Thymus (tissue), 11 donors: ENCODE data around the gene EML5. TPM values are rescaled to one million over a fixed set of nuclear protein-coding genes. Genes with fewer than 3 reads are reported as not detected.

ENCODE experiments used
- DNase-seq, 9 donors: peaks; one replicate each; pipeline ENCODE4 v3.0.0-alpha.2; 2013; ENCODE audit warnings: low spot score in 9 of 9, low read depth in 6 of 9, missing footprints in 1 of 9
- H3K27ac ChIP-seq, 2 donors: one replicate each; pipeline ENCODE4 v1.5.1; 2013; ENCODE audit warnings: control low read depth in 1 of 2, low read depth in 1 of 2, low read length in 1 of 2, mild to moderate bottlenecking in 1 of 2, moderate library complexity in 1 of 2
- H3K27me3 ChIP-seq, 2 donors: one replicate each; pipeline ENCODE4 v1.5.1; 2013; ENCODE audit warnings: low read length in 1 of 2; ENCODE audit not compliant: control insufficient read depth in 2 of 2, insufficient read depth in 1 of 2
- H3K36me3 ChIP-seq, 2 donors: one replicate each; pipeline ENCODE4 v1.5.1; 2013; ENCODE audit warnings: low read length in 1 of 2, mild to moderate bottlenecking in 1 of 2, moderate library complexity in 1 of 2; ENCODE audit not compliant: control insufficient read depth in 2 of 2, insufficient read depth in 2 of 2
- H3K4me1 ChIP-seq, 2 donors: one replicate each; pipeline ENCODE4 v1.5.1; 2013; ENCODE audit warnings: low read length in 2 of 2; ENCODE audit not compliant: control insufficient read depth in 2 of 2, insufficient read depth in 2 of 2
- H3K4me3 ChIP-seq, 2 donors: one replicate each; pipeline ENCODE4 v1.5.1; 2013; ENCODE audit warnings: low read length in 2 of 2, control low read depth in 1 of 2, mild to moderate bottlenecking in 1 of 2
- H3K9me3 ChIP-seq, 2 donors: one replicate each; pipeline ENCODE4 v1.5.1; 2013; ENCODE audit warnings: low read length in 1 of 2, mild to moderate bottlenecking in 1 of 2; ENCODE audit not compliant: control insufficient read depth in 2 of 2, insufficient read depth in 1 of 2
- WGBS: extraction: QIAGEN DNeasy Blood & Tissue Kit; methylation state at CpG from one replicate; pipeline ENCODE4 v1.1.7; 2013; 5-methylcytosine and 5-hydroxymethylcytosine counted together
- polyA plus RNA-seq: library from polyadenylated mRNA; stranded (reverse); fragments of 200-250 nt; gene quantifications from one replicate; pipeline ENCODE4 v1.2.3, GENCODE V29; 2013
- total RNA-seq: library from RNA; stranded (reverse); fragments of 120-200 nt; gene quantifications from one replicate; pipeline ENCODE4 v1.2.4, GENCODE V29; 2013
- donor health status: healthy.

EML5 gene
- total and polyA plus RNA-seq, 2 donors: 0.57 to 1.2 TPM

- Histone ChIP-seq H3K9me3 (no peaks in the 10 kb centered on the region), H3K4me3 (no peak overlapping the region), H3K27ac (no peak overlapping the region), H3K27me3 (no peaks in the 10 kb centered on the region), H3K36me3 (no peaks in the 10 kb centered on the region), H3K4me1 (no peaks in the 10 kb centered on the region)
- no peak for DNase-seq
- WGBS: 98% methylated on average over 2 of the region's 2 CpGs
These were observed 82.0 kb downstream of the EML5 start for GRCh38 chr14:88710709-88711108.

DNA sequence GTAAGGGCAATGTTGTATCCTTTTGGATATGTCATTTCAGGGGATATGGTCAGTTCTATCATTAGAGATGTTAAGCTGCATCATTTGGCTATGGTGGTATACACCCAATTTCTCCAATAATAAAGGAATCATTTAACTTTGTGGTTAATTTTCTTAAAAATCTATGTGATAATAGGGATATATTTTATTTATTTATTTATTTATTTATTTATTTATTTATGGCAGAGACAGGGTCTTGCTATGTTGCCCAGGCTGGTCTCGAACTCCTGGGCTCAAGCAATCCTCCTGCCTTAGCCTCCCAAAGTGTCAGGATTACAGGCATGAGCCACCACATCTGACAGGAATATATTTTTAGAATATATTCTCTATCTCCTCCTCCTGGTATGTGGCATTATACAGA is 85.7 kb downstream of the EML5 start:
- no peaks in the 10 kb centered on the region for H3K9me3 ChIP-seq
- 85% methylated on average over 1 of the region's 1 CpG for WGBS
- no peak overlapping the region for H3K4me3 ChIP-seq
- H3K36me3 ChIP-seq: no peaks in the 10 kb centered on the region
- no peaks in the 10 kb centered on the region for H3K27me3 ChIP-seq
- DNase-seq: no peak
- no peaks in the 10 kb centered on the region for H3K4me1 ChIP-seq
- H3K27ac ChIP-seq: no peak overlapping the region

DNA sequence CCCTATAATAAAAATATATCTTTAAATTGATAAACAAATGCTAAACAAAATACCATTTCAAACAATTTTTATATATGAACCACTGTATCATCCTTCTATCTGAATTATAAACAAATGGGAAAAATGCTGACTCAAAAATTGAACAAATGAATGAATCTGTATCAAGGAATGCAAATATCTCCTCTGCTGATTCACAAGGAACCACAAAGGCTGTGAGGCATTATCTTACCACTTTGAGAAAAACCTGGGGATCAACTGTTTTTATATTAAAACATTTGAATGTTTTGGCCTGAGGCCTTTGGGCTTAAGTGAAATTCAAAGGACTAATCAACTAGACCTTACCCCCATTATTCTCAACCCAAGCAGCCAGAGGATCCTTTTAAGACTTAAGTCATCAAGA is 86.3 kb downstream of the EML5 start:
- no peak overlapping the region for H3K27ac ChIP-seq
- H3K27me3 ChIP-seq: no peaks in the 10 kb centered on the region
- no peaks in the 10 kb centered on the region for H3K9me3 ChIP-seq
- H3K36me3 ChIP-seq: no peaks in the 10 kb centered on the region
- DNase-seq: no peak
- H3K4me1 ChIP-seq: no peaks in the 10 kb centered on the region
- no peak overlapping the region for H3K4me3 ChIP-seq

GRCh38 chr14:88698651-88699050 is 94.1 kb downstream of the EML5 start:
- no peaks in the 10 kb centered on the region for H3K27me3 ChIP-seq
- no peak for DNase-seq
- no peaks in the 10 kb centered on the region for H3K4me1 ChIP-seq
- H3K4me3 ChIP-seq: no peak overlapping the region
- no peaks in the 10 kb centered on the region for H3K36me3 ChIP-seq
- 95% methylated on average over 5 of the region's 5 CpGs for WGBS
- no peaks in the 10 kb centered on the region for H3K9me3 ChIP-seq
- H3K27ac ChIP-seq: no peak overlapping the region

DNA sequence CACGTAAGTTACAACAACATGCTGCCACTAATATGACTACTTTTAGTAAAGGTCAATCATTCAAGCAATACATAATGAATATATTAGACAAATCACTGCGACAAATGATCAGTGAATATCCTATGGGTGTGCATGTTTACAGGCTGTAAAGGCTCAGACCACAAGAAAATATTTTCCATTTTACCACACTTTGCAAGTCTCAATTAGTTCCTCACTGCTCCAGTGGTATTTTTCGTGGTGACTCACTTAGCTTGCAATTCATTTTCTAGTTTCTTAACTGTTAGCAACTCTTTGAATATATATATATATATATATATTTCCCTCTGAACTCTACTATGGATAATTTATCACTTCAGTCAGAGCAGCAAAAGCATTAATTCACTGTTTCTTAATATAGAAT is 96.9 kb downstream of the EML5 start:
- WGBS: 96% methylated on average over 3 of the region's 3 CpGs
- H3K9me3 ChIP-seq: no peaks in the 10 kb centered on the region
- H3K4me1 ChIP-seq: no peaks in the 10 kb centered on the region
- H3K27me3 ChIP-seq: no peaks in the 10 kb centered on the region
- no peak overlapping the region for H3K4me3 ChIP-seq
- H3K36me3 ChIP-seq: no peaks in the 10 kb centered on the region
- DNase-seq: no peak
- H3K27ac ChIP-seq: no peak overlapping the region

- Histone ChIP-seq H3K27ac (no peak overlapping the region), H3K9me3 (no peaks in the 10 kb centered on the region), H3K36me3 (no peaks in the 10 kb centered on the region), H3K27me3 (no peaks in the 10 kb centered on the region), H3K4me3 (no peak overlapping the region), H3K4me1 (no peaks in the 10 kb centered on the region)
- DNase-seq: no peak
These were observed 104.4 kb downstream of the EML5 start for GRCh38 chr14:88688386-88688785.

GRCh38 chr14:88683119-88683518 is 109.6 kb downstream of the EML5 start:
- Histone ChIP-seq H3K27me3 (no peaks in the 10 kb centered on the region), H3K9me3 (no peaks in the 10 kb centered on the region), H3K4me3 (no peak overlapping the region), H3K27ac (no peak overlapping the region), H3K4me1 (no peaks in the 10 kb centered on the region), H3K36me3 (no peaks in the 10 kb centered on the region)
- 94% methylated on average over 2 of the region's 2 CpGs for WGBS
- DNase-seq: no peak

DNA sequence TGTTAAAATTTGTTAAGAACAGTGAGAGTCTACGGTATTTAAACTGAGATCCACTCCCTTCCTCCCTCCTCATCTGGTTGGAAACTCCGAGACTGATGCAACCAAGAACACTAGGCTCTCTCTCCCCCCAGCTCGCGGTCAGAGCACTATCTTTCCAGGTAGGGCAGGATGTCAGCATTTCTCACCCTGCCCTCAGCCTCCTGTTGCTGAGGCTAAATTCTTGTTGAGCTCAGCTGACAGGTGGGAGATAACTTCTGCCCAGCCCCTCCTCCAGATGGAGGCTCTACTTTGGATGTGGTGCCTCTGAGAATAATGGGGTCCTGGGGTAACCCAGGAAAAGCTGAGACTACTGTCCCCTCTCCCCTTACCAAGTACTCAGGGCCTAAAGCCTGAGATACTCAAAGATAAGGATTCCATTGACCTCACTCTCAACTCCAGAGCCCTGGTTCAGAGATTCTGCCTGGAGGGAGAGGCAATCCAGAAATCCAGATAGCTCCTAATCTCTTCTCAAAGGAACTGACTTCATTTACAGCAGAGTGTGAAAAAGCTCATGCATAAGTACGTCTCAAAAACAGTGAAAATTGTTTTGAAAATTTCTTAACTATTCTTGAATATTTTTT is 110.1 kb downstream of the EML5 start:
- no peak overlapping the region for H3K27ac ChIP-seq
- 89% methylated on average over 5 of the region's 5 CpGs for WGBS
- no peak for DNase-seq
- H3K36me3 ChIP-seq: no peaks in the 10 kb centered on the region
- H3K27me3 ChIP-seq: no peaks in the 10 kb centered on the region
- H3K4me3 ChIP-seq: no peak overlapping the region
- no peaks in the 10 kb centered on the region for H3K9me3 ChIP-seq
- no peaks in the 10 kb centered on the region for H3K4me1 ChIP-seq

- Histone ChIP-seq H3K36me3 (no peaks in the 10 kb centered on the region), H3K4me1 (no peaks in the 10 kb centered on the region), H3K4me3 (no peak overlapping the region), H3K27me3 (no peaks in the 10 kb centered on the region), H3K9me3 (no peaks in the 10 kb centered on the region), H3K27ac (no peak overlapping the region)
- WGBS: 99% methylated on average over 5 of the region's 5 CpGs
- no peak for DNase-seq
These were observed 110.8 kb downstream of the EML5 start for GRCh38 chr14:88681755-88682494.
